ENCODE results near the gene DCHS2. TPM values are rescaled to one million over a fixed set of nuclear protein-coding genes. Genes with fewer than 3 reads are reported as not detected.

DCHS2 gene
- total RNA-seq, 2 donors from 2014 or later: 1.2 to 1.5 TPM

DNA sequence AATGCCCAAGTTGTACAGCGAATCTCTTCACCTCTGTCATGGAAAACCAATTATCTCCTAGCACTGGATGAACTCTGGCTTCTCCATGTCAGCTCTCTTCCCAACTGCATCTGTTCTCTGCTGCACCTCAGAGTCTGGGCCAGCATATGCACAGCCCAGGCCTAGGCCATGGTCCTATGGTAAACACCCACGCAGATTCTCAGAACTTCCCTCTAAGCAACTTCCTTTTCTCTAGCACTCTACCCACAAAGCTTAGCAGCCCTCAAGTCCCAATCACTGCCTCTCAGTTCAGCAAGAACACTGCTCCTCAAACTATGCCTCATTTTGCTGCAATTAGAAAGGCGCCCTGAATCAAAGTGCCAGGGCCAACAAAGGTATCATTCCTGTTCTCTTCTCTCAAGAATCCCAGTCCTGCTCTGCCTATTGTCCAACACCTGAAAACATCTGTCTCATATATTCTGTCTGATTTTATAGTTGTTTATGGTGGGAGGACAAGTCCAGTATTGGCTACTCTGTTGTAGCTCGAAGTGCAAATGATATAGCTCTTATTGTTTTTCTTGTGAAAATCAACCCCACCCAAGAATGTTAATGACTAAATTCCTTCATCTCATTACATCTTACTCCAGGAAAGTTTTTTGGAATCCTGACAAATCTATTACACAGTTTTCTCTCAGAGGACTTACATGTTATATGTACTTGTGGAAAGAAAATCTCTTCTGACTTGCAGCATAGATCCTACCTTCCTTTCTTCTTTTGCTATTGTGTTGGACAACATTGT, 85.4 kb downstream of the DCHS2 start:
- Histone ChIP-seq H3K36me3 (no peaks in the 10 kb centered on the region), H3K9me3 (no peaks in the 10 kb centered on the region), H3K9ac (ENCODE audit: low read depth in 2 of 2, low read length in 2 of 2) (no peak overlapping the region), H3K27ac (no peak overlapping the region), H3K4me3 (no peak overlapping the region), H3K4me1 (no peaks in the 10 kb centered on the region), H3K27me3 (no peaks in the 10 kb centered on the region)
- TF ChIP-seq, protein P1, sequence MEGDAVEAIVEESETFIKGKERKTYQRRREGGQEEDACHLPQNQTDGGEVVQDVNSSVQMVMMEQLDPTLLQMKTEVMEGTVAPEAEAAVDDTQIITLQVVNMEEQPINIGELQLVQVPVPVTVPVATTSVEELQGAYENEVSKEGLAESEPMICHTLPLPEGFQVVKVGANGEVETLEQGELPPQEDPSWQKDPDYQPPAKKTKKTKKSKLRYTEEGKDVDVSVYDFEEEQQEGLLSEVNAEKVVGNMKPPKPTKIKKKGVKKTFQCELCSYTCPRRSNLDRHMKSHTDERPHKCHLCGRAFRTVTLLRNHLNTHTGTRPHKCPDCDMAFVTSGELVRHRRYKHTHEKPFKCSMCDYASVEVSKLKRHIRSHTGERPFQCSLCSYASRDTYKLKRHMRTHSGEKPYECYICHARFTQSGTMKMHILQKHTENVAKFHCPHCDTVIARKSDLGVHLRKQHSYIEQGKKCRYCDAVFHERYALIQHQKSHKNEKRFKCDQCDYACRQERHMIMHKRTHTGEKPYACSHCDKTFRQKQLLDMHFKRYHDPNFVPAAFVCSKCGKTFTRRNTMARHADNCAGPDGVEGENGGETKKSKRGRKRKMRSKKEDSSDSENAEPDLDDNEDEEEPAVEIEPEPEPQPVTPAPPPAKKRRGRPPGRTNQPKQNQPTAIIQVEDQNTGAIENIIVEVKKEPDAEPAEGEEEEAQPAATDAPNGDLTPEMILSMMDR (IDR thresholded peaks at IDR 0.05): no peak
- no peak for DNase-seq
- intact Hi-C loops (cut with DNase I): no loop called here

- H3K36me3 ChIP-seq: no peaks in the 10 kb centered on the region
- intact Hi-C loops (cut with DNase I): no loop called here
- no peaks in the 10 kb centered on the region for H3K27me3 ChIP-seq
- no peak overlapping the region for H3K4me3 ChIP-seq
- no peak overlapping the region for H3K9ac ChIP-seq (ENCODE audit: low read depth in 2 of 2, low read length in 2 of 2)
- no peaks in the 10 kb centered on the region for H3K4me1 ChIP-seq
- H3K27ac ChIP-seq: no peak overlapping the region
- TF ChIP-seq, protein P1 (IDR thresholded peaks at IDR 0.05): no peak
- H3K9me3 ChIP-seq: no peaks in the 10 kb centered on the region
- no peak for DNase-seq
Measured at GRCh38 chr4:154399259-154399974, 92.2 kb downstream of the DCHS2 start.

- TF ChIP-seq, protein P1 (IDR thresholded peaks at IDR 0.05): no peak
- intact Hi-C loops (cut with DNase I): no loop called here
- Histone ChIP-seq H3K27me3 (no peaks in the 10 kb centered on the region), H3K27ac (no peak overlapping the region), H3K4me1 (no peaks in the 10 kb centered on the region), H3K9ac (ENCODE audit: low read depth in 2 of 2, low read length in 2 of 2) (no peak overlapping the region), H3K9me3 (no peaks in the 10 kb centered on the region), H3K36me3 (no peaks in the 10 kb centered on the region), H3K4me3 (no peak overlapping the region)
- no peak for DNase-seq
Measured at GRCh38 chr4:154390324-154390723, 101.3 kb downstream of the DCHS2 start.

DNA sequence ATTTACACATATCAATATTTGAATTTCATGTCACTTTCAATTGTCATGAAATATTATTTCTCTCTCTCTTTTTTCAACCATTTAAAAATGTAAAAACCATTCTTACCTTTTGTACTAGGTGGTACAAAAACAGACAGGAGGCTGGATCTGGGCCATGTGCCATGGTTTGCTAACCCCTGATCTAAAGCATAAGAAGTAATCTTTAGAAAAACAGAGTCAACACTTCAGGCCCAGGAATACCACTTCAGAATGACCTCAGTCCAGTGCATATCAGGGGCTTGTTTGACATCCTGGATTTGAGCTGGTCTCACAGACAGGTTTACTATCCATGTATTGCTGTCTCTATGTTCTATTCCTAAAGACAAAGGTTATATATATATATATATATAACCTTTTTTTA, 102.5 kb downstream of the DCHS2 start:
- H3K9ac ChIP-seq (ENCODE audit: low read depth in 2 of 2, low read length in 2 of 2): no peak overlapping the region
- no peaks in the 10 kb centered on the region for H3K4me1 ChIP-seq
- no peak overlapping the region for H3K4me3 ChIP-seq
- H3K27me3 ChIP-seq: no peaks in the 10 kb centered on the region
- TF ChIP-seq, protein P1 (IDR thresholded peaks at IDR 0.05): no peak
- DNase-seq: no peak
- H3K9me3 ChIP-seq: no peaks in the 10 kb centered on the region
- no peak overlapping the region for H3K27ac ChIP-seq
- intact Hi-C loops (cut with DNase I): no loop called here
- no peaks in the 10 kb centered on the region for H3K36me3 ChIP-seq

DNA sequence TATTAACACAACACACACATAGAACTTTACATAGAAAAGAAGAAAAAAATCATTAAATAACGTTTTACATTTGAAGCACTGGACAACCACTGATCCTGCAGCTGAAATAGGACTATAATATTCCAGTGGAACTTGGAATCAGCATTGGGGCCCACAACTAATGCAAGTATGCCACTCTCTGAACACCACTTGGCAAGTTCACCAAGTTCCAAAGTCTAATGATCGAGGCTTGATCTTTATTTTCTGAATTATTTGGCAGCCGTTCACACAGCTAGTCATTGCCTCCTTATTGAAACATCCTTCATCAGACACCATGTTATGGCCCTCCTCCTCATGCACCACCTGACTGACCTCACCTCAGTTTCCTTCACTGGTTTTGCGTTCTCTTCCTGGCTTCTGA, 107.6 kb downstream of the DCHS2 start:
- Histone ChIP-seq H3K4me1 (no peaks in the 10 kb centered on the region), H3K27ac (no peak overlapping the region), H3K4me3 (no peak overlapping the region), H3K36me3 (no peaks in the 10 kb centered on the region), H3K27me3 (no peaks in the 10 kb centered on the region), H3K9me3 (no peaks in the 10 kb centered on the region), H3K9ac (ENCODE audit: low read depth in 2 of 2, low read length in 2 of 2) (no peak overlapping the region)
- TF ChIP-seq, protein P1 (IDR thresholded peaks at IDR 0.05): no peak
- intact Hi-C loops (cut with DNase I): no loop called here
- no peak for DNase-seq
